GM18505 (cell line): ENCODE measurements around the gene CLPTM1L.
"Not testable (repeated sequence)": the region's sequence is repeated elsewhere in the genome, so short reads cannot be mapped to it uniquely, and the experiment has no call there.

Experiments
- ATAC-seq: cut with Tn5 transposase; IDR thresholded peaks from one replicate; pipeline ENCODE4 v1.9.1; 2021; ENCODE audit not compliant: unreplicated experiment
- POLR2A ChIP-seq: IDR thresholded peaks from 4 replicates; pipeline ENCODE4 v1.6.1; 2011; ENCODE audit warnings: borderline replicate concordance; ENCODE audit not compliant: insufficient read depth, insufficient read length; ENCODE audit errors: extremely low read depth

The CLPTM1L gene

GRCh38 chr5:1348986-1349245, 4.0 kb upstream of the CLPTM1L start:
- TF ChIP-seq POLR2A: no peak
- ATAC-seq: no peak

GRCh38 chr5:1347571-1347970, 2.7 kb upstream of the CLPTM1L start:
- no peak for TF ChIP-seq POLR2A
- ATAC-seq: no peak

- no peak for ATAC-seq
- no peak for TF ChIP-seq POLR2A
Observed at GRCh38 chr5:1346627-1347440, 1.9 kb upstream of the CLPTM1L start.

- TF ChIP-seq POLR2A: no peak
- ATAC-seq: no peak
Observed at GRCh38 chr5:1345876-1346626, 1.2 kb upstream of the CLPTM1L start.

- no peak for TF ChIP-seq POLR2A
- ATAC-seq: peak; percentile 29
Observed at GRCh38 chr5:1343931-1344901, 683 bp downstream of the CLPTM1L start.

- no peak for ATAC-seq
- no peak for TF ChIP-seq POLR2A
Observed at GRCh38 chr5:1343315-1343751, 1.6 kb downstream of the CLPTM1L start.

GRCh38 chr5:1342711-1343110, 2.2 kb downstream of the CLPTM1L start:
- not testable (repeated sequence) for ATAC-seq

- no peak for ATAC-seq
- no peak for TF ChIP-seq POLR2A
Observed at GRCh38 chr5:1342268-1342667, 2.6 kb downstream of the CLPTM1L start.

GRCh38 chr5:1341863-1342262, 3.0 kb downstream of the CLPTM1L start:
- no peak for TF ChIP-seq POLR2A
- no peak for ATAC-seq

- ATAC-seq: not testable (repeated sequence)
Observed at GRCh38 chr5:1339818-1340210, 5.1 kb downstream of the CLPTM1L start.

- not testable (repeated sequence) for ATAC-seq
Observed at GRCh38 chr5:1339139-1339817, 5.6 kb downstream of the CLPTM1L start.

GRCh38 chr5:1338506-1339070, 6.3 kb downstream of the CLPTM1L start:
- TF ChIP-seq POLR2A: no peak
- no peak for ATAC-seq

- no peak for ATAC-seq
Observed at GRCh38 chr5:1338196-1338490, 6.8 kb downstream of the CLPTM1L start.

More at GRCh38 chr5:1338196-1338490, 6.8 kb downstream of the CLPTM1L start:
- TF ChIP-seq POLR2A: no peak
